HEK293 (cell line): ENCODE measurements around the gene NEIL3.
A peak's percentile ranks its signal among the peaks of the same experiment; 100 is the strongest.

Source experiments
- CTCF ChIA-PET: fragments of 350-600 bp; formaldehyde crosslinking; extraction: SDS; loops from one replicate; lab custom pipeline; 2021; ENCODE audit warnings: antibody characterized with exemption; lab: Yijun Ruan, JAX
- POLR2A ChIA-PET: fragments of 300-600 bp; formaldehyde crosslinking; extraction: SDS; loops from one replicate; lab custom pipeline; 2020; ENCODE audit warnings: antibody characterized with exemption, inconsistent platforms; lab: Yijun Ruan, JAX
- H3K27ac ChIP-seq: fragments of 200-500 bp; sonication (Bioruptor generic); 2 replicates; pipeline ENCODE4 v1.5.1; 2014; ENCODE audit warnings: low read depth, low read length, control low read depth, inconsistent platforms; ENCODE audit errors: extremely low read depth
- H3K36me3 ChIP-seq, 2 experiments: fragments of 200-500 bp in 1 of 2; sonication (Bioruptor generic) in 1 of 2; 1 replicate in 1 of 2; 2 replicates in 1 of 2; pipeline ENCODE4 v1.5.1; 2014 to 2017; ENCODE audit warnings: inconsistent platforms in 2 of 2, low read length in 2 of 2; ENCODE audit not compliant: control insufficient read depth in 2 of 2, insufficient read depth in 1 of 2
- H3K4me1 ChIP-seq: fragments of 200-500 bp; sonication (Bioruptor generic); 2 replicates; pipeline ENCODE4 v1.5.1; 2014; ENCODE audit warnings: mild to moderate bottlenecking, low read length, inconsistent platforms; ENCODE audit not compliant: control insufficient read depth, insufficient read depth
- H3K4me3 ChIP-seq: 2 replicates; pipeline ENCODE4 v1.5.1; 2011; ENCODE audit warnings: low read depth, mild to moderate bottlenecking, control low read depth, low read length, moderate library complexity
- H3K9me3 ChIP-seq: fragments of 200-500 bp; sonication (Bioruptor generic); 2 replicates; pipeline ENCODE4 v1.5.1; 2014; ENCODE audit warnings: low read depth, low read length, inconsistent platforms; ENCODE audit not compliant: control insufficient read depth, insufficient read depth
- PRDM4 ChIP-seq: fragments of 450-650 bp; formaldehyde crosslinking; IDR thresholded peaks from 2 replicates; pipeline ENCODE4 v1.5.1; 2017; ENCODE audit warnings: missing biosample characterization, missing genetic modification characterization
- SALL2 ChIP-seq: fragments of 450-650 bp; formaldehyde crosslinking; IDR thresholded peaks from 2 replicates; pipeline ENCODE4 v1.5.0; 2017; ENCODE audit warnings: missing biosample characterization, mild to moderate bottlenecking, missing genetic modification characterization, borderline replicate concordance
- ZFHX2 ChIP-seq: fragments of 450-650 bp; formaldehyde crosslinking; conservative IDR thresholded peaks from 2 replicates; pipeline ENCODE4 v1.5.1; 2016; ENCODE audit warnings: missing biosample characterization, missing genetic modification characterization
- ZFP41 ChIP-seq: fragments of 450-650 bp; formaldehyde crosslinking; IDR thresholded peaks from 2 replicates; pipeline ENCODE4 v1.5.1; 2016; ENCODE audit warnings: missing biosample characterization, missing genetic modification characterization, borderline replicate concordance
- ZNF214 ChIP-seq: fragments of 450-650 bp; formaldehyde crosslinking; IDR thresholded peaks from 2 replicates; pipeline ENCODE4 v1.5.1; 2017; ENCODE audit warnings: missing biosample characterization, mild to moderate bottlenecking, missing genetic modification characterization, borderline replicate concordance
- ZNF335 ChIP-seq: fragments of 450-650 bp; formaldehyde crosslinking; conservative IDR thresholded peaks from 2 replicates; pipeline ENCODE4 v1.5.1; 2016; ENCODE audit warnings: missing biosample characterization, missing genetic modification characterization
- ZNF398 ChIP-seq: fragments of 450-650 bp; formaldehyde crosslinking; IDR thresholded peaks from 2 replicates; pipeline ENCODE4 v1.5.1; 2017; ENCODE audit warnings: missing biosample characterization, missing genetic modification characterization
- ZNF514 ChIP-seq: fragments of 450-650 bp; formaldehyde crosslinking; IDR thresholded peaks from 2 replicates; pipeline ENCODE4 v1.5.1; 2016; ENCODE audit warnings: missing biosample characterization, missing genetic modification characterization
- ZNF521 ChIP-seq: fragments of 450-650 bp; formaldehyde crosslinking; IDR thresholded peaks from 2 replicates; pipeline ENCODE4 v1.5.1; 2017; ENCODE audit warnings: missing biosample characterization, mild to moderate bottlenecking, missing genetic modification characterization
- ZNF544 ChIP-seq: fragments of 450-650 bp; formaldehyde crosslinking; IDR thresholded peaks from 2 replicates; pipeline ENCODE4 v1.5.0; 2017; ENCODE audit warnings: missing biosample characterization, missing genetic modification characterization
- ZNF670 ChIP-seq: fragments of 450-650 bp; formaldehyde crosslinking; IDR thresholded peaks from 2 replicates; pipeline ENCODE4 v1.5.1; 2016; ENCODE audit warnings: missing biosample characterization, missing genetic modification characterization, low read depth
- ZNF677 ChIP-seq: fragments of 450-650 bp; IDR thresholded peaks from 2 replicates; pipeline ENCODE4 v1.5.0; 2018; ENCODE audit warnings: missing biosample characterization, mild to moderate bottlenecking, missing genetic modification characterization, moderate library complexity
- ZNF76 ChIP-seq: fragments of 450-650 bp; formaldehyde crosslinking; IDR thresholded peaks from 2 replicates; pipeline ENCODE4; 2016; ENCODE audit warnings: low read depth, missing biosample characterization, missing genetic modification characterization, borderline replicate concordance
- ZNF791 ChIP-seq: fragments of 450-650 bp; formaldehyde crosslinking; IDR thresholded peaks from 2 replicates; pipeline ENCODE4 v1.5.1; 2016; ENCODE audit warnings: missing biosample characterization, missing genetic modification characterization
- ZNF843 ChIP-seq: fragments of 450-650 bp; formaldehyde crosslinking; IDR thresholded peaks from 2 replicates; pipeline ENCODE4 v1.5.1; 2016; ENCODE audit warnings: missing biosample characterization, missing genetic modification characterization

The NEIL3 gene

GRCh38 chr4:177385576-177386277 is 76.1 kb downstream of the NEIL3 start:
- no peak overlapping the region for H3K4me3 ChIP-seq
- ChIA-PET POLR2A (no interaction called here), CTCF (interaction anchor here (0.7 kb wide), 1 partner anchor 135 kb away, joined by 3 read pairs; no protein-coding TSS in a partner anchor)
- TF ChIP-seq ZNF670 (tag by site-specific recombination) (no peak), ZNF677 (tag by site-specific recombination) (no peak), ZNF335 (no peak), ZNF214 (tag by site-specific recombination) (no peak), ZNF544 (tag by site-specific recombination) (no peak), ZNF843 (no peak), ZNF791 (tag by site-specific recombination) (no peak), ZNF76 (tag by site-specific recombination) (no peak), ZFP41 (tag by site-specific recombination) (no peak)
- no peaks in the 10 kb centered on the region for H3K9me3 ChIP-seq
- H3K4me1 ChIP-seq, result no peaks in the 10 kb centered on the region
- no peaks in the 10 kb centered on the region for H3K36me3 ChIP-seq
- no peak overlapping the region for H3K27ac ChIP-seq

- no peak for TF ChIP-seq PRDM4
- no peak for TF ChIP-seq ZNF514 (tag by site-specific recombination)
- Histone ChIP-seq H3K4me3 (no peak overlapping the region), H3K4me1 (no peaks in the 10 kb centered on the region), H3K36me3 (no peaks in the 10 kb centered on the region), H3K27ac (no peak overlapping the region), H3K9me3 (no peaks in the 10 kb centered on the region)
- ChIA-PET CTCF (interaction anchor here (0.7 kb wide), 1 partner anchor 136 kb away, joined by 3 read pairs; no protein-coding TSS in a partner anchor), POLR2A (no interaction called here)
Measured at GRCh38 chr4:177386278-177386815, 76.7 kb downstream of the NEIL3 start.

GRCh38 chr4:177391287-177391686 is 81.6 kb downstream of the NEIL3 start:
- ChIA-PET POLR2A (no interaction called here), CTCF (no interaction called here)
- 0 out of 2 replicates have a peak, but pooled peaks have one; percentile 14 for TF ChIP-seq ZFHX2 (tag by site-specific recombination)
- no peak for TF ChIP-seq ZNF521 (tag by site-specific recombination)

GRCh38 chr4:177391953-177392352 is 82.3 kb downstream of the NEIL3 start:
- Histone ChIP-seq H3K4me3 (no peak overlapping the region), H3K36me3 (no peaks in the 10 kb centered on the region), H3K9me3 (no peaks in the 10 kb centered on the region), H3K27ac (no peak overlapping the region), H3K4me1 (no peaks in the 10 kb centered on the region)
- CTCF ChIA-PET, result no interaction called here
- TF ChIP-seq SALL2 (tag by site-specific recombination), result no peak
- TF ChIP-seq ZNF398, result no peak
- POLR2A ChIA-PET, result no interaction called here

More at GRCh38 chr4:177391287-177391686, 81.6 kb downstream of the NEIL3 start:
- no peaks in the 10 kb centered on the region for H3K4me1 ChIP-seq
- H3K27ac ChIP-seq, result no peak overlapping the region
- H3K4me3 ChIP-seq, result no peak overlapping the region
- H3K36me3 ChIP-seq, result no peaks in the 10 kb centered on the region
- H3K9me3 ChIP-seq, result no peaks in the 10 kb centered on the region
